Measurements from ENCODE around the gene PDE6D. TPM values are rescaled to one million over a fixed set of nuclear protein-coding genes. Genes with fewer than 3 reads are reported as not detected.

Gene PDE6D
- total RNA-seq, 2 experiments from 2014 or later, result 5.9 to 7.0 TPM

GRCh38 chr2:231706731-231707624 lies 74.1 kb downstream of the PDE6D start:
- no peaks in the 10 kb centered on the region for H3K9me3 Mint-ChIP-seq
- DNase-seq, result peak; percentile 95 to 99 (median 98)
- Histone ChIP-seq H3K9me3 (ENCODE audit: control insufficient read depth in 1 of 2, insufficient read depth in 1 of 2, low read length in 2 of 2) (no peaks in the 10 kb centered on the region), H3K27me3 (ENCODE audit: control insufficient read depth in 1 of 2, insufficient read depth in 2 of 2, low read length in 2 of 2) (no peaks in the 10 kb centered on the region), H3K4me1 (ENCODE audit: insufficient read depth, low read length) (peaks cover 40% of the 10 kb centered on the region), H3K27ac (ENCODE audit: low read depth in 1 of 2, low read length in 2 of 2) (peak overlapping the region; percentile 98 to 100), H3K4me3 (ENCODE audit: low read length) (peak overlapping the region; percentile 82), H3K36me3 (ENCODE audit: insufficient read depth, low read length) (peaks cover 12% of the 10 kb centered on the region)
- peak overlapping the region; percentile 100 for H3K27ac Mint-ChIP-seq
- peak; percentile 53 for ATAC-seq (ENCODE audit: poor library complexity)
- peaks cover 52% of the 10 kb centered on the region for H3K36me3 Mint-ChIP-seq (ENCODE audit: low read depth)
- TF ChIP-seq CTCF (IDR thresholded peaks at IDR 0.05), result peak; percentile 96
- H3K4me3 Mint-ChIP-seq, result peak overlapping the region; percentile 98
- H3K27me3 Mint-ChIP-seq, result peaks cover 9% of the 10 kb centered on the region
- intact Hi-C loops (cut with DNase I, micrococcal nuclease), result loop anchor here in 1 of 2 experiments (1.0 to 5.0 kb wide), 2 partner anchors 45 to 245 kb away; partner anchors contain the start of gene NCL
- H3K4me1 Mint-ChIP-seq (ENCODE audit: low read depth), result peaks cover 41% of the 10 kb centered on the region
- ChIA-PET POLR2A (interaction anchor here (0.7 to 8.7 kb wide), 22 partner anchors 9 to 844 kb away, joined by 3 to 245 read pairs (median 6); partner anchors contain the start of genes EIF4E2, NCL and TIGD1), CTCF (interaction anchor here (0.6 to 5.8 kb wide), 27 partner anchors 7 to 243 kb away, joined by 3 to 38 read pairs (median 5); partner anchors contain the start of genes COPS7B and NCL)

- Histone ChIP-seq H3K27ac (ENCODE audit: low read depth in 1 of 2, low read length in 2 of 2) (no peak overlapping the region), H3K36me3 (ENCODE audit: insufficient read depth, low read length) (no peaks in the 10 kb centered on the region), H3K4me1 (ENCODE audit: insufficient read depth, low read length) (peaks cover 21% of the 10 kb centered on the region), H3K4me3 (ENCODE audit: low read length) (no peak overlapping the region), H3K9me3 (ENCODE audit: control insufficient read depth in 1 of 2, insufficient read depth in 1 of 2, low read length in 2 of 2) (no peaks in the 10 kb centered on the region), H3K27me3 (ENCODE audit: control insufficient read depth in 1 of 2, insufficient read depth in 2 of 2, low read length in 2 of 2) (no peaks in the 10 kb centered on the region)
- Mint-ChIP-seq H3K27me3 (peaks cover 6% of the 10 kb centered on the region), H3K4me3 (peak overlapping the region; percentile 79), H3K4me1 (ENCODE audit: low read depth) (peaks cover 30% of the 10 kb centered on the region), H3K36me3 (ENCODE audit: low read depth) (peaks cover 28% of the 10 kb centered on the region), H3K27ac (peak overlapping the region; percentile 65), H3K9me3 (no peaks in the 10 kb centered on the region)
- TF ChIP-seq CTCF (IDR thresholded peaks at IDR 0.05), result no peak
- POLR2A ChIA-PET, result interaction anchor here (1.6 to 1.8 kb wide), 3 partner anchors 10 to 42 kb away, joined by 4 to 6 read pairs (median 5); no protein-coding TSS in a partner anchor
- intact Hi-C loops (cut with DNase I, micrococcal nuclease), result no loop called here
- no peak for ATAC-seq (ENCODE audit: poor library complexity)
- CTCF ChIA-PET, result interaction anchor here (1.7 to 5.8 kb wide), 2 partner anchors 10 to 17 kb away, joined by 4 to 37 read pairs; no protein-coding TSS in a partner anchor
- no peak for DNase-seq
Measured at GRCh38 chr2:231704017-231704416, 77.1 kb downstream of the PDE6D start.

GRCh38 chr2:231701456-231702373 lies 79.4 kb downstream of the PDE6D start:
- Mint-ChIP-seq H3K4me3 (no peak overlapping the region), H3K27ac (no peak overlapping the region), H3K27me3 (no peaks in the 10 kb centered on the region), H3K36me3 (ENCODE audit: low read depth) (peaks cover 12% of the 10 kb centered on the region), H3K4me1 (ENCODE audit: low read depth) (peaks cover 19% of the 10 kb centered on the region), H3K9me3 (no peaks in the 10 kb centered on the region)
- no peak for TF ChIP-seq CTCF (IDR thresholded peaks at IDR 0.05)
- intact Hi-C loops (cut with DNase I, micrococcal nuclease), result no loop called here
- no peak overlapping the region for H3K27ac ChIP-seq (ENCODE audit: low read depth in 1 of 2, low read length in 2 of 2)
- no peak for ATAC-seq (ENCODE audit: poor library complexity)
- H3K4me3 ChIP-seq (ENCODE audit: low read length), result no peak overlapping the region
- no peaks in the 10 kb centered on the region for H3K9me3 ChIP-seq (ENCODE audit: control insufficient read depth in 1 of 2, insufficient read depth in 1 of 2, low read length in 2 of 2)
- POLR2A ChIA-PET, result no interaction called here
- CTCF ChIA-PET, result interaction anchor here (1.0 to 5.8 kb wide), 4 partner anchors 12 to 27 kb away, joined by 3 to 37 read pairs (median 4); no protein-coding TSS in a partner anchor
- no peaks in the 10 kb centered on the region for H3K36me3 ChIP-seq (ENCODE audit: insufficient read depth, low read length)
- peak in 1 of 14 experiments; percentile 3 for DNase-seq
- H3K4me1 ChIP-seq (ENCODE audit: insufficient read depth, low read length), result peaks cover 14% of the 10 kb centered on the region
- H3K27me3 ChIP-seq (ENCODE audit: control insufficient read depth in 1 of 2, insufficient read depth in 2 of 2, low read length in 2 of 2), result no peaks in the 10 kb centered on the region
